ENCODE data around the gene RECK. TPM values are rescaled to one million over a fixed set of nuclear protein-coding genes. Genes with fewer than 3 reads are reported as not detected.

RECK gene
- total and polyA plus RNA-seq, 4 donors, result 6.0 to 34.1 (median 24.4) TPM

GRCh38 chr9:36018891-36019720, 17.6 kb upstream of the RECK start:
- no peak overlapping the region for H3K4me3 ChIP-seq (ENCODE audit: low read length in 2 of 2)
- H3K9me3 ChIP-seq (ENCODE audit: control insufficient read depth, low read length), result no peaks in the 10 kb centered on the region
- DNase-seq (no peak), ATAC-seq (ENCODE audit: low FRiP score) (no peak)
- H3K27me3 ChIP-seq (ENCODE audit: control insufficient read depth in 1 of 2, insufficient read depth in 2 of 2, low read length in 1 of 2), result no peaks in the 10 kb centered on the region
- H3K4me1 ChIP-seq (ENCODE audit: control insufficient read depth in 1 of 2, insufficient read depth in 2 of 2, low read length in 2 of 2), result no peaks in the 10 kb centered on the region
- H3K27ac ChIP-seq (ENCODE audit: low read depth in 1 of 2, low read length in 2 of 2), result no peak overlapping the region
- intact Hi-C loops (cut with DNase I), result no loop called here
- H3K36me3 ChIP-seq (ENCODE audit: control insufficient read depth in 1 of 2, insufficient read depth in 2 of 2, low read length in 1 of 2), result no peaks in the 10 kb centered on the region
- WGBS, 2 donors, result 88 to 91% methylated on average over 6 of the region's 6 CpGs

DNA sequence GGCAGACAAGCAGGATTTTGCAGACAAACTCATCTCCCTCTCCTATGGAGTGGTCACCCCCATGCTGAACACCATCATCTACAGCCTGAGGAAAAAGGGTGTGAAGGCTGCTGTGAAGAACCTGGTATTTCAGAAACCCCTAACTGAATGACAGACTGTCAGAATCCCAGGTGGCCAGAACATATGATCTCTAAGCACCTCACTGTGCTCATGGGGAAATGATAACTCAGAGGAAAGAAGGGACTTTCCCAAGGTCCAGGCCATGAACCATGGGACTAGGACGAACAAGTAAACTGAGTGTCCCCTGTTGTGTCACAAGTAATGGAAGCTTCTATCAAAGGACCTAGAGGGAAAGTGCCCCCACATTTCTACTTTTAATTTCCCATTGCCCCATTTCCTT, 14.7 kb upstream of the RECK start:
- Histone ChIP-seq H3K36me3 (ENCODE audit: control insufficient read depth in 1 of 2, insufficient read depth in 2 of 2, low read length in 1 of 2) (no peaks in the 10 kb centered on the region), H3K9me3 (ENCODE audit: control insufficient read depth, low read length) (no peaks in the 10 kb centered on the region), H3K27me3 (ENCODE audit: control insufficient read depth in 1 of 2, insufficient read depth in 2 of 2, low read length in 1 of 2) (no peaks in the 10 kb centered on the region), H3K4me3 (ENCODE audit: low read length in 2 of 2) (no peak overlapping the region), H3K4me1 (ENCODE audit: control insufficient read depth in 1 of 2, insufficient read depth in 2 of 2, low read length in 2 of 2) (no peaks in the 10 kb centered on the region), H3K27ac (ENCODE audit: low read depth in 1 of 2, low read length in 2 of 2) (no peak overlapping the region)
- no peak for ATAC-seq (ENCODE audit: low FRiP score)
- intact Hi-C loops (cut with DNase I), result loop anchor here (2.0 to 10.0 kb wide), 5 partner anchors 65 to 227 kb away; partner anchors contain the start of genes NPR2 (in 1 of the 2) and OR2S2 (in 1 of the 2)
- 95 to 99% methylated on average over 1 of the region's 1 CpG for WGBS, 2 donors
- DNase-seq, result no peak

DNA sequence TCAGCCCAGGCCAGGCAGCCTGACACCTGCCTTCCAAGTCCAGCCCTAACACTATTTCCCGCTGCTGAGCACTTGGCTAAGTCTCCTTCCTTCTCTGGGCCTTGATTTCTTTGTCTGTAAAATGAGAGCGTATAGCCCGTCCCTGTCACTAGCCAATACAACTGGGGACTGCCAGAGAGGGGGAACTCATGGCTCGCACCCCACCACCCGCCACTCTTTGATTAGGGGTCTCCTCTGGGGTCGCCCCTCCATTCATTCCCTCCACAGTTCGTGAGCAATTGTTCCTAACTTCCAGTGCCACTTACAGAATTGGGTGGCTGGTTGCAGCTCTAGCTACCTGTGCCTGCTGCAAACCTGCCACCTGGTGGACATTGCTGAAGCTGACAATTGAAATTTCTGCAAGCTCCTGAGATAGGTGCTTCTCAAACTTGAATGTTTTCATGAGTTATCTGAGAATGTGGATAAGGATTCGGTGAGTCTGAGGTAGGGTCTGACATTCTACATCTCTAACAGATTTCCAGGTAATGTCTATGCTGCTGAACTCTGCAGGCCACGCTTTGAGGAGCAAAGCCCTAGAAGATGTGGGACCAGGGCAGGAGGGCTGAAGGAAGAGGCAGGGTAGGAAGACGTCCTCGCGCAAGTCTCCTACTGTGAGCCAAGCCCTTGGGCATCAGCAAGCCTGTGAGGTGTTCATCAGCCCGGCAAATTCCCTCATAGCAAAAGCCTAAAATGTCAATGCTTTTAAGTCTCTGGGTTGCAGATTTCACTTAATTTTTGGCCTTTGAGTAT, 13.3 kb upstream of the RECK start:
- no peaks in the 10 kb centered on the region for H3K36me3 ChIP-seq (ENCODE audit: control insufficient read depth in 1 of 2, insufficient read depth in 2 of 2, low read length in 1 of 2)
- H3K4me1 ChIP-seq (ENCODE audit: control insufficient read depth in 1 of 2, insufficient read depth in 2 of 2, low read length in 2 of 2), result no peaks in the 10 kb centered on the region
- no peaks in the 10 kb centered on the region for H3K27me3 ChIP-seq (ENCODE audit: control insufficient read depth in 1 of 2, insufficient read depth in 2 of 2, low read length in 1 of 2)
- DNase-seq (peak; percentile 72 to 78), ATAC-seq (ENCODE audit: low FRiP score) (peak; percentile 71)
- intact Hi-C loops (cut with DNase I), result loop anchor here (2.0 to 10.0 kb wide), 5 partner anchors 66 to 229 kb away; partner anchors contain the start of genes NPR2 (in 1 of the 2) and OR2S2 (in 1 of the 2)
- no peaks in the 10 kb centered on the region for H3K9me3 ChIP-seq (ENCODE audit: control insufficient read depth, low read length)
- no peak overlapping the region for H3K4me3 ChIP-seq (ENCODE audit: low read length in 2 of 2)
- H3K27ac ChIP-seq (ENCODE audit: low read depth in 1 of 2, low read length in 2 of 2), result no peak overlapping the region
- 45 to 47% methylated on average over 13 of the region's 13 CpGs for WGBS, 2 donors

DNA sequence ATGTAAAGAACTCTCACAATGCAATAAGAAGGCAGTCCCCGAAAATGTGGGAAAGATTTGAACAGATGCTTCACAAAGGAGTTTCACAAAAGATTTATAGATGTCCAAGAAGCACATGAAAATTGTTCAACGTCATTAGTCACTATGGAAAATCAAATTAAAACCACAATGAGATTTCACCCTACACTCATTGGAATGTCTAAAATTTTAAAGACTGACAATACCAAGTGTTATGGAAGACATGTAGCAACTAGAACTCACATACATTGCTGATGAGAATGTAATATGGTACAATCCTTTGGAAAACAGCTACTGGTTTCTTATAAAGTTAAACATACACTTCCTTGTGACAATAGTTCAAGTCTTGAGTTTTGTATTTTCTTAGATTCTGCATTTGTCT, 11.0 kb upstream of the RECK start:
- no peak overlapping the region for H3K27ac ChIP-seq (ENCODE audit: low read depth in 1 of 2, low read length in 2 of 2)
- H3K9me3 ChIP-seq (ENCODE audit: control insufficient read depth, low read length), result no peaks in the 10 kb centered on the region
- intact Hi-C loops (cut with DNase I), result loop anchor here in 1 of 2 donors (10.0 kb wide), 1 partner anchor 231 kb away; the partner anchor contains the start of gene NPR2
- H3K27me3 ChIP-seq (ENCODE audit: control insufficient read depth in 1 of 2, insufficient read depth in 2 of 2, low read length in 1 of 2), result no peaks in the 10 kb centered on the region
- ATAC-seq (ENCODE audit: low FRiP score) (no peak), DNase-seq (no peak)
- no peak overlapping the region for H3K4me3 ChIP-seq (ENCODE audit: low read length in 2 of 2)
- no peaks in the 10 kb centered on the region for H3K36me3 ChIP-seq (ENCODE audit: control insufficient read depth in 1 of 2, insufficient read depth in 2 of 2, low read length in 1 of 2)
- H3K4me1 ChIP-seq (ENCODE audit: control insufficient read depth in 1 of 2, insufficient read depth in 2 of 2, low read length in 2 of 2), result no peaks in the 10 kb centered on the region
- 90 to 95% methylated on average over 2 of the region's 2 CpGs for WGBS, 2 donors

- intact Hi-C loops (cut with DNase I), result loop anchor here in 1 of 2 donors (10.0 kb wide), 1 partner anchor 234 kb away; the partner anchor contains the start of gene NPR2
- H3K4me3 ChIP-seq (ENCODE audit: low read length in 2 of 2), result no peak overlapping the region
- H3K27me3 ChIP-seq (ENCODE audit: control insufficient read depth in 1 of 2, insufficient read depth in 2 of 2, low read length in 1 of 2), result no peaks in the 10 kb centered on the region
- ATAC-seq (ENCODE audit: low FRiP score) (no peak), DNase-seq (no peak)
- H3K27ac ChIP-seq (ENCODE audit: low read depth in 1 of 2, low read length in 2 of 2), result no peak overlapping the region
- no peaks in the 10 kb centered on the region for H3K9me3 ChIP-seq (ENCODE audit: control insufficient read depth, low read length)
- no peaks in the 10 kb centered on the region for H3K36me3 ChIP-seq (ENCODE audit: control insufficient read depth in 1 of 2, insufficient read depth in 2 of 2, low read length in 1 of 2)
- 72 to 75% methylated on average over 1 of the region's 1 CpG for WGBS, 2 donors
- H3K4me1 ChIP-seq (ENCODE audit: control insufficient read depth in 1 of 2, insufficient read depth in 2 of 2, low read length in 2 of 2), result no peaks in the 10 kb centered on the region
These were observed 7.5 kb upstream of the RECK start for GRCh38 chr9:36029202-36029601.

DNA sequence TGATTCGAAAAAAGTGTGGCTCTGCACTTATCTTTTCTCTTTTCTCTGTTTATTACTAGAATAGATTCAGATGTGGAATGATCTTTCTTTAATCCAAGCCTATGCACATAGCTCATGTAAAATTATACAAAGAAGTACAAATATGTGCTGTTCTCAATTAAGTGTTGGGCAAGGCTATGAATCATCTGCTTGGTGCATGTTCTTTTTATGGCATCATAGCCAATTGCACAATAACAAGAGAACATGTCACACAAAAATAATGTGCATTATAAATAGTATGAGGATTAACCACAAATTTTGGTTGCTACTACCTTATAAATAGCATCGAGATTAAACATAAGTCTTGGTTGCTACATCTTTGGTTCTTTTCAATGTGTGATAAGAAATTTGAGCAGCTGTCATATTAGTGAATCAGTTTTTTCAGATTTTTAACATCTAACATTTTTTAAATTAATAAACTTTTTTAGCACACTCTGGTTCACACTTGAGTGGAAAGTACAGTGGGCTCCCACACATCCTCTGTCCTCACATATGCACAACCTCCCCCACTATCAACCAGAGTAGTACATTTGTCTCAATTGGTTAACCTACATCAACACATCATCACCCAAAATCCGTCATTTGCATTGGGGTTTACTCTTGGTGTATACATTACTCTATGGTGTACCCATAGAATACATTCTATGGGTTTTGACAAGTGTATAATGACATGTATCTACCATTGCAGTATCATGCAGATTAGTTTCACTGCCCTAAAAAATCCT, 6.8 kb upstream of the RECK start:
- ATAC-seq (ENCODE audit: low FRiP score) (peak; percentile 75), DNase-seq (no peak)
- Histone ChIP-seq H3K4me1 (ENCODE audit: control insufficient read depth in 1 of 2, insufficient read depth in 2 of 2, low read length in 2 of 2) (no peaks in the 10 kb centered on the region), H3K27ac (ENCODE audit: low read depth in 1 of 2, low read length in 2 of 2) (peak overlapping the region; percentile 51 to 76), H3K9me3 (ENCODE audit: control insufficient read depth, low read length) (no peaks in the 10 kb centered on the region), H3K27me3 (ENCODE audit: control insufficient read depth in 1 of 2, insufficient read depth in 2 of 2, low read length in 1 of 2) (no peaks in the 10 kb centered on the region), H3K4me3 (ENCODE audit: low read length in 2 of 2) (no peak overlapping the region), H3K36me3 (ENCODE audit: control insufficient read depth in 1 of 2, insufficient read depth in 2 of 2, low read length in 1 of 2) (no peaks in the 10 kb centered on the region)
- WGBS, 2 donors, result 55 to 56% methylated on average over 3 of the region's 3 CpGs
- intact Hi-C loops (cut with DNase I), result loop anchor here in 1 of 2 donors (10.0 kb wide), 1 partner anchor 235 kb away; the partner anchor contains the start of gene NPR2

GRCh38 chr9:36030871-36031270, 5.8 kb upstream of the RECK start:
- H3K4me1 ChIP-seq (ENCODE audit: control insufficient read depth in 1 of 2, insufficient read depth in 2 of 2, low read length in 2 of 2), result no peaks in the 10 kb centered on the region
- no peak for DNase-seq
- WGBS, 2 donors, result 75 to 82% methylated on average over 3 of the region's 3 CpGs
- intact Hi-C loops (cut with DNase I), result no loop called here
- no peak overlapping the region for H3K27ac ChIP-seq (ENCODE audit: low read depth in 1 of 2, low read length in 2 of 2)
- no peak overlapping the region for H3K4me3 ChIP-seq (ENCODE audit: low read length in 2 of 2)
- no peaks in the 10 kb centered on the region for H3K27me3 ChIP-seq (ENCODE audit: control insufficient read depth in 1 of 2, insufficient read depth in 2 of 2, low read length in 1 of 2)
- ATAC-seq (ENCODE audit: low FRiP score), result no peak
- no peaks in the 10 kb centered on the region for H3K36me3 ChIP-seq (ENCODE audit: control insufficient read depth in 1 of 2, insufficient read depth in 2 of 2, low read length in 1 of 2)
- no peaks in the 10 kb centered on the region for H3K9me3 ChIP-seq (ENCODE audit: control insufficient read depth, low read length)

DNA sequence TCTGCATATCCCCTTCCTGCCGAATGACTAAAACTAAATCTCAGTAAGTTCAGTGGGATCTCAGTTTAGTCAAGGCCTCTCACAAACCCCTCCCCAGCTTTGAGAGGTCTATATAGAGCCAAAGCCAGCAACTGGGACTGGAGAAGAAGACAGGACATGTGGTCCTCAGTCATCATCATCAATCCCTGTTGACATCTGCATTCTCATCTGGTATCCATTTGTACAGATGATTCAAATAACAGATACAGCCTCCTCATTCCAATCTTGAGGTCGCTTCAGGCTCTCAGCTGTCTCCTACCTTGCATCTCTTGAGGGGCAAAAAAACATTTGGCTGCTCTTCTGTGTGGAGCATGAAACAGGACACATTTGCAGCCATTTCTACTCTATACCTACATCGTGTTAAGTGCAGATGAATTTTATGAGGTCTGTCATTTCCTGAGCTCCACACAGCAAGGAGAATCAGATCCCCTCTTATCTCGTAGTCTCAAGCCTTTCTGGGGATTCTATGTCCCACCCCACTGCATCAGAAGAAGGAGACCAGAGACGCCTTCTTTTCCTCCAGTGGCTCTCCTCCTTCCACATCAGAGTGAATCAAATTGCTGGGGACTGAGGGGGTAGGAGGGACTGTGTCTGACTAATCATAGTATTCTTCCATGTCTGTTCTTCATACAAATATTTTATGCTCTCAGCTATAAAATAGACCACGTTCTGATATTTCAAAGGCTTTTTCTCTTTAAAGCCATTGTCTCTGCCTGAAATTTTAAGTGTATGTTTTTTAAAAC, 4.7 kb upstream of the RECK start:
- WGBS, 2 donors, result 82 to 86% methylated on average over 6 of the region's 6 CpGs
- Histone ChIP-seq H3K9me3 (ENCODE audit: control insufficient read depth, low read length) (no peaks in the 10 kb centered on the region), H3K4me3 (ENCODE audit: low read length in 2 of 2) (no peak overlapping the region), H3K4me1 (ENCODE audit: control insufficient read depth in 1 of 2, insufficient read depth in 2 of 2, low read length in 2 of 2) (no peaks in the 10 kb centered on the region), H3K27me3 (ENCODE audit: control insufficient read depth in 1 of 2, insufficient read depth in 2 of 2, low read length in 1 of 2) (no peaks in the 10 kb centered on the region), H3K27ac (ENCODE audit: low read depth in 1 of 2, low read length in 2 of 2) (no peak overlapping the region), H3K36me3 (ENCODE audit: control insufficient read depth in 1 of 2, insufficient read depth in 2 of 2, low read length in 1 of 2) (no peaks in the 10 kb centered on the region)
- ATAC-seq (ENCODE audit: low FRiP score), result no peak
- intact Hi-C loops (cut with DNase I), result no loop called here
- DNase-seq, result no peak

All from aorta (tissue), 5 donors.